ENCODE measurements around the gene ARRDC4.

ARRDC4 gene

DNA sequence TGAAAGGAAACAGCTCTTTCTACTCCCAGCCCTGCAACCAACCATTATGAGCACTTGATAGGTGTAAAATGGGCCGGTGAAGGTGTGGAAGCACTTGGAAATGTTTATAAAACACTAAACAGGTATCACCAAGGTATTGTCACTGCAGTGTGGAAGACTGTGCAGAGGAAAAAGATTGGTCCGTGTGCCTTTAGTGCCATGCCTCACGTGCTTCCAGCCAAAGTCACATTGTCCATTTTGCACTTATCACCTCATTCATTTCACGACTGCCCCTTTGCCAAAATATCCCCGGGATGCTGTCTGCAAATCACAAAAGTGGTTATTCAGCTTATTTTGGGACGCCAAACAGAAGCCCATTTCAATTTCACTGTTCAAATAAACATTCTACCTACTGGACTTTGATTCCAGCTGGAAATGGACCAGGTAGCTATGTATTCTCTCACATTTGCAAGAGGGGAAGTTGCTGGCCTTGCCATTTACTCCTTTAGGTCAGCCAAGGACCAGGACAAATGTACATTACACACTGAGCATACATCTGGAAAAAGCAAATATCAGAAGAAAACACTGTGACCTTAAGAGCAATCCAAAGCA lies 58.4 kb downstream of the ARRDC4 start:
- Histone ChIP-seq H3K36me3 (ENCODE audit: insufficient read depth, low read length) (no peaks in the 10 kb centered on the region), H3K9me3 (ENCODE audit: control insufficient read depth, insufficient read depth, low read length) (no peaks in the 10 kb centered on the region; the same call in 1 of the 2 replicates), H3K9ac (ENCODE audit: low read depth, low read length) (no peak overlapping the region), H3K4me1 (ENCODE audit: insufficient read depth, low read length) (no peaks in the 10 kb centered on the region)
